SK-N-MC (cell line): ENCODE results near the gene TERT.
"Not testable (repeated sequence)": the region's sequence is repeated elsewhere in the genome, so short reads cannot be mapped to it uniquely, and the experiment has no call there.

Experiments
- EZH2 ChIP-seq: fragments of 200-600 bp; sonication (generic); IDR thresholded peaks from one replicate; pipeline ENCODE4 v1.6.1; 2017; ENCODE audit warnings: antibody characterized with exemption
- FOXP2 ChIP-seq: optimal IDR thresholded peaks from 2 replicates; pipeline ENCODE3; 2011; ENCODE audit warnings: mild to moderate bottlenecking, moderate library complexity; ENCODE audit not compliant: insufficient read depth; ENCODE audit errors: extremely low read length, control extremely low read depth
- POLR2AphosphoS5 ChIP-seq: IDR thresholded peaks from 2 replicates; pipeline ENCODE4 v1.6.1; 2012; ENCODE audit warnings: mild to moderate bottlenecking, low read depth, low read length, borderline replicate concordance

GRCh38 chr5:1284336-1284970 lies 10.4 kb downstream of the TERT start:
- TF ChIP-seq EZH2, POLR2AphosphoS5, FOXP2: not testable (repeated sequence)
